ENCODE measurements around the gene ARL5B. TPM values are rescaled to one million over a fixed set of nuclear protein-coding genes. Genes with fewer than 3 reads are reported as not detected.

Gene ARL5B
- total RNA-seq, 1 donor from 2014 or later = 36.7 TPM

- Mint-ChIP-seq H3K9me3 (ENCODE audit: unreplicated experiment) (no peaks in the 10 kb centered on the region), H3K36me3 (ENCODE audit: low read depth, unreplicated experiment) (peaks cover 2% of the 10 kb centered on the region), H3K4me3 (ENCODE audit: unreplicated experiment) (no peak overlapping the region), H3K27ac (ENCODE audit: unreplicated experiment) (peak overlapping the region; percentile 97), H3K4me1 (ENCODE audit: low read depth, unreplicated experiment) (peaks cover 30% of the 10 kb centered on the region), H3K27me3 (ENCODE audit: low read depth, unreplicated experiment) (no peaks in the 10 kb centered on the region)
- peak overlapping the region; percentile 31 for H3K9ac ChIP-seq (ENCODE audit: low read length)
- no peaks in the 10 kb centered on the region for H4K20me1 ChIP-seq (ENCODE audit: insufficient read depth, low read length)
- H3K36me3 ChIP-seq (ENCODE audit: insufficient read depth, low read length) = peaks cover 6% of the 10 kb centered on the region
- TF ChIP-seq EZH2 (IDR thresholded peaks at IDR 0.05; ENCODE audit: insufficient read depth, low read length) = no peak
- TF ChIP-seq CTCF (IDR thresholded peaks at IDR 0.05; ENCODE audit: insufficient read depth, low read depth, low read length) = no peak
- no peaks in the 10 kb centered on the region for H3K9me3 ChIP-seq (ENCODE audit: insufficient read depth, low read depth, low read length)
- H3K4me2 ChIP-seq (ENCODE audit: low read length) = peak overlapping the region; percentile 46
- FAIRE-seq (peak; percentile 52), DNase-seq (ENCODE audit: low read depth) (peak; percentile 81)
- peak overlapping the region; percentile 71 for H3K27ac ChIP-seq (ENCODE audit: low read depth, low read length)
- H3K27me3 ChIP-seq (ENCODE audit: insufficient read depth, low read length) = no peaks in the 10 kb centered on the region
- no peaks in the 10 kb centered on the region for H3K79me2 ChIP-seq (ENCODE audit: insufficient read depth, low read length)
- H3K4me1 ChIP-seq (ENCODE audit: insufficient read depth, low read length) = peaks cover 24% of the 10 kb centered on the region
- H2AFZ ChIP-seq (ENCODE audit: low read depth, low read length) = no peak overlapping the region
- H3K4me3 ChIP-seq (ENCODE audit: insufficient read depth, low read depth, low read length) = peak overlapping the region; percentile 9
These were observed 22.8 kb downstream of the ARL5B start for GRCh38 chr10:18681971-18682411.

DNA sequence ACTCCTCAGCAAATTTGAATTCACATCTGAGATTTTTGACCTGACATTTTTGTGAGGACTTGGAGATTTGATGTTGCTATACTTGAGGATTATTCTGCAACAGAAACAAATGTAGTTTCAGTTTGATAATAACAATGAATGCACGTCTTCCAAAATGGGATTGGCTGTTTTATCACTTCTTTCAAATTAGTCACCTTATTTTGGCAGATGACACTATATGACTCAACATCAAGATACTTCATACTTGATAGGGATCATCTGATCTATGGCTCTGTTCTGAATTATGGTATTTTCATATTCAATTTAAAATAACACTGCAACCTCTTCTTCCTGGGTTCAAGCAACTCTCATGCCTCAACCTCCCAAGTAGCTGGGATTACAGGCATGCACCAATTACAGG lies 24.2 kb downstream of the ARL5B start:
- Mint-ChIP-seq H3K27me3 (ENCODE audit: low read depth, unreplicated experiment) (no peaks in the 10 kb centered on the region), H3K27ac (ENCODE audit: unreplicated experiment) (peak overlapping the region; percentile 97), H3K4me1 (ENCODE audit: low read depth, unreplicated experiment) (peaks cover 30% of the 10 kb centered on the region), H3K4me3 (ENCODE audit: unreplicated experiment) (no peak overlapping the region), H3K9me3 (ENCODE audit: unreplicated experiment) (no peaks in the 10 kb centered on the region), H3K36me3 (ENCODE audit: low read depth, unreplicated experiment) (peaks cover 2% of the 10 kb centered on the region)
- H3K27me3 ChIP-seq (ENCODE audit: insufficient read depth, low read length) = no peaks in the 10 kb centered on the region
- H3K9ac ChIP-seq (ENCODE audit: low read length) = no peak overlapping the region
- TF ChIP-seq EZH2 (IDR thresholded peaks at IDR 0.05; ENCODE audit: insufficient read depth, low read length) (no peak), CTCF (IDR thresholded peaks at IDR 0.05; ENCODE audit: insufficient read depth, low read depth, low read length) (no peak)
- H3K4me2 ChIP-seq (ENCODE audit: low read length) = peak overlapping the region; percentile 46
- no peaks in the 10 kb centered on the region for H3K79me2 ChIP-seq (ENCODE audit: insufficient read depth, low read length)
- no peaks in the 10 kb centered on the region for H4K20me1 ChIP-seq (ENCODE audit: insufficient read depth, low read length)
- DNase-seq (ENCODE audit: low read depth) = peak; percentile 72
- H3K4me1 ChIP-seq (ENCODE audit: insufficient read depth, low read length) = peaks cover 24% of the 10 kb centered on the region
- no peak overlapping the region for H3K4me3 ChIP-seq (ENCODE audit: insufficient read depth, low read depth, low read length)
- FAIRE-seq = peak; percentile 20
- H3K36me3 ChIP-seq (ENCODE audit: insufficient read depth, low read length) = no peaks in the 10 kb centered on the region
- no peak overlapping the region for H2AFZ ChIP-seq (ENCODE audit: low read depth, low read length)
- H3K27ac ChIP-seq (ENCODE audit: low read depth, low read length) = peak overlapping the region; percentile 71
- H3K9me3 ChIP-seq (ENCODE audit: insufficient read depth, low read depth, low read length) = no peaks in the 10 kb centered on the region

GRCh38 chr10:18684416-18684815 lies 25.2 kb downstream of the ARL5B start:
- H2AFZ ChIP-seq (ENCODE audit: low read depth, low read length) = no peak overlapping the region
- peaks cover 30% of the 10 kb centered on the region for H3K4me1 Mint-ChIP-seq (ENCODE audit: low read depth, unreplicated experiment)

More at GRCh38 chr10:18684416-18684815, 25.2 kb downstream of the ARL5B start:
- Histone ChIP-seq H3K4me1 (ENCODE audit: insufficient read depth, low read length) (peaks cover 24% of the 10 kb centered on the region), H3K27me3 (ENCODE audit: insufficient read depth, low read length) (no peaks in the 10 kb centered on the region), H3K27ac (ENCODE audit: low read depth, low read length) (no peak overlapping the region), H3K9me3 (ENCODE audit: insufficient read depth, low read depth, low read length) (no peaks in the 10 kb centered on the region), H3K79me2 (ENCODE audit: insufficient read depth, low read length) (no peaks in the 10 kb centered on the region), H3K4me2 (ENCODE audit: low read length) (no peak overlapping the region), H4K20me1 (ENCODE audit: insufficient read depth, low read length) (no peaks in the 10 kb centered on the region), H3K9ac (ENCODE audit: low read length) (no peak overlapping the region), H3K36me3 (ENCODE audit: insufficient read depth, low read length) (no peaks in the 10 kb centered on the region), H3K4me3 (ENCODE audit: insufficient read depth, low read depth, low read length) (no peak overlapping the region)
- no peaks in the 10 kb centered on the region for H3K9me3 Mint-ChIP-seq (ENCODE audit: unreplicated experiment)
- no peak overlapping the region for H3K27ac Mint-ChIP-seq (ENCODE audit: unreplicated experiment)
- no peak for FAIRE-seq
- TF ChIP-seq CTCF (IDR thresholded peaks at IDR 0.05; ENCODE audit: insufficient read depth, low read depth, low read length) (no peak), EZH2 (IDR thresholded peaks at IDR 0.05; ENCODE audit: insufficient read depth, low read length) (no peak)
- DNase-seq (ENCODE audit: low read depth) = peak; percentile 63
- H3K27me3 Mint-ChIP-seq (ENCODE audit: low read depth, unreplicated experiment) = no peaks in the 10 kb centered on the region
- peaks cover 2% of the 10 kb centered on the region for H3K36me3 Mint-ChIP-seq (ENCODE audit: low read depth, unreplicated experiment)
- H3K4me3 Mint-ChIP-seq (ENCODE audit: unreplicated experiment) = no peak overlapping the region
